ENCODE results near the gene KIAA0753.

Gene KIAA0753
- 8.7 to 13.3 reads per million in 2 donors for total RNA-seq

DNA sequence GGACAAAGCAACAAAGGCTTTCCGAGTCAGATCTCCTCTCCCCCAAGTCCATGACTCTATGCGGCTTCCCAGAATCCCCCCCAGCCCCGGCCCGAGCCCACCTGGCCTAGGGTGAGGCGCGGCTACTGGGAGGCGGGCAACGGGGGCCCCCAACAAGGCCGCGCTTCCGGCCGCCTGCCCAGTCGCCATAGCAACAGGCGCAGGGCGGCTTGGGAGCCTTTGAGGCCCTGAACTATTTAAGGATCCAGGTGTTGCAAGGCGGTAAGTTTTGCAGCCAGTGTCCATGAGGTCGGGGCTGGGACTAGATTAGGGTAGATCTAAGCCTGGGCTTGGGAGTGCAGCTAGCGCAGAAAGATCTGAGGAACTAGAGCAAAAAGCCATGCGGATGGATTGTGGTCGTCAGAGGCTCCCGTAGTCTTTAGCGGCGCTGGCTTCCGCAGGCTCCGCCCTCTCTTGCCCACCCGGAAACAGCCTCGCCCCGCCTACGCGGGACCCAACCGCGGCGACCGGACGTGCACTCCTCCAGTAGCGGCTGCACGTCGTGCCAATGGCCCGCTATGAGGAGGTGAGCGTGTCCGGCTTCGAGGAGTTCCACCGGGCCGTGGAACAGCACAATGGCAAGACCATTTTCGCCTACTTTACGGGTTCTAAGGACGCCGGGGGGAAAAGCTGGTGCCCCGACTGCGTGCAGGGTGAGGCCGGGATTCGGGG lies at the start of gene KIAA0753, which contains the start of gene TXNDC17:
Gene KIAA0753 (minus strand): TSS at position 176 of the 711 bp plus-strand sequence. CDS start 5,608 bp downstream, outside the sequence.
Gene TXNDC17 (plus strand): TSS at position 525 of the 711 bp plus-strand sequence. CDS start 23 bp downstream, at position 548.
- DNase-seq = peak; percentile 72 to 93 (median 86)

DNA sequence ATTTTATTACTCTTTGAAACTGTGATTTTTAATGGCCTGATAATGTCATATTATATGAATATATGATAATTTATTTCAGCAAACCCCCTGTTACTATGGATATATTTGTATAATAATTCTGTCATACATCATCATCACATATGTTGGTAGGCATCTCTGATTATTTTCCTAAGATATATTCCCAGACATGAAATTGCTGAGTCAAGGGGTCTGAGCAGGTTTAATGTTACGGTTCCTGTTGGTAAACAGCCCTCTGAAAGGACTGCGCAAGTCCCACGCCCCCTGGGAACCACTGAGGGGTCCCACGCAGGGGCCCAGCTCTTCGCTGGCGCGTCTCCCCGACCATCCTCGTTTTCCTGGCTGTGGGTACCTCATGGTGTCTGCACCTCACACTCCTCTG lies 48.4 kb upstream of the KIAA0753 start:
- no peak for DNase-seq

DNA sequence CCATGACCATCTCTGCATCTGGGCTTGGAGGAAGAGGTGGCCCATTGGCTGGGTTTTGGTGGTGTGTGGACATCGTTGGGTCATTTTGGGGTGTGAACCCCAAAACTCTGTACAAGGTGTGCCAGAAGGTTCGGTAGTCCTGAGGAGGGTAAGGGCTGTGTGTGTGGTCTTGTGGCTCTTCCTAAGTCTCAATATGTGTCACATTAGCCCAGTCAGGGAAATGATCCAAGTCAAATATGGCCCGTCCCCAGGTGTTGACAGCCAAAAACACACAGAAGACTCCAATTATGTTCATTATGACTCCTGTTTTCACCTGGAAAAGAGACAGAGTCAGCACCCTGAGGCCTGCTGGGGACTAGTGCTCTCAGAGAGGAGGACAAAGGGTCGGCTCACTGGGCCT lies 45.5 kb upstream of the KIAA0753 start:
- DNase-seq = no peak

DNA sequence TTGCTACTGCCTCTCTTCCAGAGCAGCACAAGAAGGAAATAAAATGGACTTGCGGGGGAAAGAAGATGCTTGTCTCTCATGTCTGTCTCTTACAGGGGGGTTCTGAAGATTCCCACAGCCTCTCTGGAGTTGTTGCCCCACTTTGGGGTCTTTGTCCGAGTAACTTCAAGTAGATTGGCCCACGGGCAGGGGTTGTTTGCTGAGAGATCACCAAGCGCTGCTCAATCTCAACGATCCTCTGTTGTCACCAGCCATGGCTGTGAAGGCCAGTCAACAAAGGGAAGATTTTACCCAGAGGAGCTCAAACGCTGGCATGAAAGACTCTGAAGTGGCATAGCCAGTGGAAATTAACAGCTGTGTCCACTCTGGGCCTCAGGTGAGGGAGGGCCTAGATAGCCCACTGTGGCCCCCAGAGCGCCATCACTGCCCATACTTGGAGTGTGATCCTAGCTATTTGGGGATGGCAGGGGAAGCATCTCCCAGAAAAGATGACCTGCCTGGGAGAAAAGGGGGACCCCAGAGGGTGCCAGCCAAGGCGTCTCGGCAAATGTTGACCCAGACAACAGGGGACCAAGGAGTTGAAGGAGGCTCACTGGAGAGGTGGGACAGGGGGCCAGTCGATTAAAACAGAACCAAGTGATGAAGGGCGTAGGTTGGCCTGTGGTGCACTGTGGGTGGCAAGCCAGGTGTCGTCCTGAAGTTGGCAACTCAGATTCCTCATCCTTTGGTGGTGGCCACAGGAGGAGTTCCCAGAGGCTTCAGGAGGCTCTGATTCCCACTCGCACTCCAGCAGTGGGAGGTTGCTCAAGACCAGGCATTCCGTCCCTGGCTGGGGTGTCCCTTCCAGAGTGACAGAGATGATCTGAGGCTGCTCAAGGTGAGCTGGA lies 44.6 kb upstream of the KIAA0753 start:
- DNase-seq = no peak

DNA sequence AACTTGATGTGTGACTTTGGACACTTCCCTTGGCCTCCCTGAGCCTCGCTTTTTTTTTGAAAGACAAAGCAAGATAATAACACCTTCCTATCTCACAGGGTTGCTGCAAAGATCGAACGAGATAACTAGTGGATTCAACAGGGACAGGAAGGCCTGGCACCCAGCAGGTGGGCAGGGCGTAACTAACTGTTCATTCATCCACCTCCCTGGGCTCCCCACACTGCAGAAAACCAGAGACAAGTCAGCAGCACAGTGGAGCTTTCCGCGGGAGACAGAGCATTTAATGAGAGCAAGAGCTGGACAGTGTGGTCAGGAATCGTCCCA lies 43.9 kb upstream of the KIAA0753 start:
- no peak for DNase-seq

DNA sequence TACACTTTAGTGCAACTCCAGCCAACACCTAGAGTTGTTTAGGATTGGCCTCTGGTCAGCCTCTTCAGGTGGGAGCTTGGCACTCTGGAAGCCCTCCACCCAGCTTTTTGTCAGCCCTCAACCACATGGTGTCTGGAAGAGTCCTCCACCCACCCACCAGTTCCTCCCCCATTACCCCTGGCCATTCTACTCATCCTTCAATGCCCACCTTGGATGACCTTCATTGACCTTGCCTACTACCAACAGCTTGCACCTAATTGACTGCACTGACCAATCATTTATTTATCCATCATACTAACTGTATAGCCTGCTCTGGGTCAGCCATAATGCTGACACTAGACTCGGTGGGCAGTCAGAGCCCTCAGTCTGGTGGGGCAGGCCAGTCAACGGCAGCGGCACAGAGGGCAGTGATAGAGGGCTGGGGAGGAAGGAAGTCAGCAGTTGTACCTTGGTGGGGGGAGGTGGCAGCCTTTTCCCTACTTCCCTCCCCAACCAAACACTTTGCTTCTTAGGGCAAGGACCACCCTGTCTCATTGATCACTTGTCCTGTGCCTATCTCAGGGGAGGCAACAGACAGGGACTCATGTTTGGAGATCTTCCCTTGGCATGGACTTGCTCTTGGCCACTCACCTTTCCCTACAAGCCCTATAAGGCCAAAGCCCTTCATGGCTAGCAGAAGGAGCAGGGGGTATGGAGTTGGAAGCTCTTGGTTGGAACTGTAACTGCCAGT lies 43.4 kb upstream of the KIAA0753 start:
- no peak for DNase-seq

DNA sequence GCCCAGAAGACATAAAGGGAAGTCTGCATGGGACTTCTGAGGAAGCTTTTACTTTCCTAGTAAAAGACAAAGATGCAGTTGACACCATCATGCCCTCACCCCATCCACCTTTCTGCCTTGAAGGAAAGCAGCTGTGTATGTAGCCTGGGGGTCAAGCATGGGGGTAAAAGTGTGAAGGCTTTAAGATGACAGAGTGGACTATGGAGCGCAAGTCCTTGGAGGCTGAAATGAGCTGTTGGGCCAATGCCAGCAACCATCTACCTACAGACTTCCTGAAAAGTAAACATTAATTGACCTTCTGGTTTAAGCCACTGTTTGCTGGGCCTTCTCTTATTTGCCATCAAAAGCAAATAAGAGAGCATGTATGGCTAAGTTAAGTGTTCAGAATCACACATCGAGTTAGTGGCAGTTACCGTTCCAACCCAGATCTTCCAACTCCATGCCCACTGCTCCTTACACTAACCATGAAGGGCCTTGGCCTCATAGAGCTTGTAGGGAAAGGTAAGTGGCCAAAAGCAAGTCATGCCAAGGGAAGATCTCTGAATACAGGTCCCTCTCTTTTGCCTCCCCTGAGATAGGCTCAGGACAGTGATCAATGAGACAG lies 42.7 kb upstream of the KIAA0753 start:
- no peak for DNase-seq

DNA sequence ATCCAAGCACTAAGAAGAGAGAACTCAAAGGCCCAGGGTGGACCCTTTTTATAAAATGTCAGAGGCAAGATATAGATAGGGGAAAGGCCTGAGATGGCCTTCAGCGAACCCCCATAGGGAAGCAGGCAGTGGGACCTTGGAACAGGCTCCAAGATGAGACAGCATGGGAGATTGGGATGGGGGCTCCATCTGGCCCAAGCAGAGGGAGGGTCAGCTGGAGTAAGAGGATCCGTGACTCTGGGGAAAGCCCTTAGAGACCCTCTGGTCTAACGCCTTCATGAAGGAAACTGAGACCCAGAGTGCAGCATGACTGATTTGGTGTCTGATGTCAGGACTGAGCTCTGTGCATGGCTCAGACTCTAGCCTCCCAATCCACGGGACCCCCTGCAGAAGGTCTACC lies 41.8 kb upstream of the KIAA0753 start:
- no peak for DNase-seq

DNA sequence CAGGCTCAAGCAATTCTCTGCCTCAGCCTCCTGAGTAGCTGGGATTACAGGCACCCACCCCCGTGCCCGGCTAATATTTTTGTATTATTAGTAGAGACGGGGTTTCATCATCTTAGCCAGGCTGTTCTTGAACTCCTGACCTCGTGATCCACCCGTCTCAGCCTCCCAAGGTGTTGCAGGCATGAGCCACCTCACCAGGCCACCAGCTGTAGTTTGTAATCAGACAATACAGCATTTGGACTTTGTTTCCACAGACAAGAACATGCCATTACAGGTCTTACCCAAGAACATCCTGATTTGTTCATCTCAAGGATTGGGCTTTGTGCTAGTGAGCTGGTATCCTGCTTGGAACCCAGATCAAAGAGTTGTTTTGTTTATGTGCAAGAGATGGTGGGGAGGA lies 41.2 kb upstream of the KIAA0753 start:
- DNase-seq = no peak

DNA sequence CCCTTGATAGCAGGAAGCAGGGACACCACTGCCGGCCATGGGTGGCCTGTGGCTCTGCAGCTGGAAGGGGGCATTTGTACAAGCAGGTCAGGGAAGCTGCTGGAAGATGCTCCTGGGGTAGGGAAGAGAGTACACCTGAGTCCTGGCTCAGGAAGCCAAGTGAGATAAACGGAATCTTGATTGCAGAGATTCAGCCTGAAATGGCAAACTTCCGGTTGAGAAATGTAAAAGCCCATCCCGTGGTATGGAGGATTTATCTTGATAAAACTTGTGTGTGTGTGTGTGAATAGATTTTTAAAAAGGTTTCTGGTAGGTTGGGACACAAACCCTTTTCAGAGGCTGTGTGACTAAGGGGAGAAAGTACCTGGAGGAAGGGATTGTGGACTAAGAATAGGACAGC lies 40.7 kb upstream of the KIAA0753 start:
- no peak for DNase-seq

DNA sequence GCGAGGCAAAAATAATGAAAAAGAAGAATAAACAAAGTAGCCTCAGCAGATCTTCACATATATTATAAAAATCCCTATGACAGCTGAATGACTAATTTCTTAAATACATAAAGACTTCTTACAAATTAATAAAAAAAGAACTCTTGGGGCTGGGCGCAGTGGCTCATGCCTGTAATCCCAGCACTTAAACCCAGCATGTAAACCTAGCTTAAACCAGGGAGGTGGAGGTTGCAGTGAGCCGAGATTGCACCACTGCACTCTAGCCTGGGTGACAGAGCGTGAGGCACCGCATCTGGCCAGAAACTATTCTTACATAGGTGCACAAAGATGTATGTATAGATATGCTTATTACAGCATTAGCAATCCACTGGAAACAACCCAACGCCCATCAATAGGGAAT lies 38.7 kb upstream of the KIAA0753 start:
- no peak for DNase-seq

DNA sequence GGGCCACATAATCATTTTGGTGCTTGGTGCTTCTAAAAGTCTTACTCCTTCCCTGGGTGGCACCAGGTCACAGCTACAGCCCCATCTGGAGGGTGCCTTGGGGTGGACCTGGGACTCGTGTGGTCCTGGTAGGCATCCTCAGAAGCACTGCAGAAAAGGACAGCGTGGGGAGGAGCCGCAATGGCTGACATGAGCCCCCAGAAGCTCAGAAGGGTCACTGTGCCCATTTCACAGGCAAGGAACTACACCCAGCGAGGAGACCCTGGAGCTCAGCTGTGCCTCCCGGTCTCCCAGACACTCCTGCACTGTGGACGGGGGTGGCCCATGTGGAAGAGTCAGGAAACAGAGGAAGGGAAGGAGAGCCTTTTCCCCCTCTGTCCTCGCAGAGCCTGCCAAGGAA lies 37.4 kb upstream of the KIAA0753 start:
- no peak for DNase-seq

DNA sequence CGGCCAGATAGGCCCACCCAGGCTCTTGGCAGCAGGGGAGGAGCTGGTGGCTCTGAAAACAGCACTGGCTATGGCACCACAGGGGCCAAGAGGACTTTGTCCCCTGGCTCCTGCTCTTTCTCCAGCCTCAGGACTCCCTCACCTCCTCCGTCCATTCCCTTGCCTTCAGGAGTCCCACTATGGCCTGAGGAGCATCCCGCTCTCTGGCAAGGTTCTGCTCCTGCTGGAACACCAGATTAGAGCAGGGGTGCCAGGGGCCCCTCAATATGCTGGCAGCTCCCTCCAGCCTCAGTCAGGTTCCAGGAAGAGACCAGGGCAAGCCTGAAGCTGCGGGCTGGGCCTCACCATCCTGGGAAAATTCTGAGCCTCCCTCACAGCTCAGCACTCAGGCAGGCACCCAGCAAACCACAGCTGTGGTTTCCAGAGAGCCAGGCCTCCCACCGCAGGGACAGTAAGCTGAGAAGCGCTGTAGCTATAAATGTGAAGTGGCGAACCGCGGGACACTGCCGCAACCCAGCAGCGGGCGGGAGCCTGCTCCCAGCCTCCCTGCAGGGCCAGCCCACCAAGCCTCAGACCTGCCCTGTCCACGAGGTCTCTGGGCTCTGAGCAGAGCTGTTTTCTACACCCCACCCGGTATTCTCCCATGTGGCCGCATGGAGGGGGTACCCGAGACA lies 36.8 kb upstream of the KIAA0753 start:
- DNase-seq = peak in 1 of 5 experiments; percentile 52

DNA sequence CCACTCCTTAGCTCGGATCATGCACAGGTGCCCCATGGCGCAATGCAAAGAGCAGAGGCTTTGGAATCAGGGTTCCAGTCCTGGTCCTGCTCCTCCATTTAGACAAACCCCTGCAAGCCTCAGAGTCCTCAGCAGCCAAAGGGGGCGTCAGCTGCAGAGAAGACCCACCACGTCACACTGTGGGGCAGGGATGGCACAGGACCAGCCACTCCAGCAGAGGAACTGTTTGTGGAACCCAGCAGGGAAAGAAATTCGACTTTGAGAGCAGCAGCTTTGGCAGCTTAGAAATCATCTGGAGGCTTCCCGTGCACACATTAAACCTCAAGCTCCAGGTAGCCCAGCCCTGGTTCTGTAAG lies 36.3 kb upstream of the KIAA0753 start:
- no peak for DNase-seq

DNA sequence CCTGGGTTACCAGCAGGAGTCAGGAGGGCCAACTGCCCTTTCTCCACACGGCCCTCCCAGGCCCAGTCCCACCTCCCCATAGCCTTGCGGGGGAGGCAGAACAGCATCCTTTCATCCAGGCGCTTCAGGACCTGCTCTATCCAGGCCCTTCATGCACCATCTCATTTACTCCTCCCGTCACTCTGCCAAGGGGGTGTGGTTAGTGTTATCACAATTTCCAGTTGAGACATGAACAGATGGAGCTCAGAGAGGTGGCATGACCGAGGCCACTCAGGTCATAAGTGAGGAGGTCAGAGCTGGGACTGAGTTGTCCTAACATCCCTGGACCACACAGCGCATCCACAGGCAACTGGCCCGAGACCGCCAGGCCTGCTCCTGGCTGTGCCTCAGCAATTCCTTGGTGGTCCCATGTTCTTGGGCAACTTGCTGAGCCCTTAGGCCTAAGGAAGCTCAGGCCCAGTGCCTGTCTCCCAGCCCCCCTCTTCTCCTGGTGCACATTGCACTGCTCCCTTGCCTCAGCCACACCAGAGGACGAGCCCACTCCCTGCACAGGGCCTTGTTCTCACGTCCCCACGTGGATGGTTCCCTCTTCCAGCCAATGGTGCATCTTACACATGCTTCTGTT lies 34.8 kb upstream of the KIAA0753 start:
- no peak for DNase-seq

DNA sequence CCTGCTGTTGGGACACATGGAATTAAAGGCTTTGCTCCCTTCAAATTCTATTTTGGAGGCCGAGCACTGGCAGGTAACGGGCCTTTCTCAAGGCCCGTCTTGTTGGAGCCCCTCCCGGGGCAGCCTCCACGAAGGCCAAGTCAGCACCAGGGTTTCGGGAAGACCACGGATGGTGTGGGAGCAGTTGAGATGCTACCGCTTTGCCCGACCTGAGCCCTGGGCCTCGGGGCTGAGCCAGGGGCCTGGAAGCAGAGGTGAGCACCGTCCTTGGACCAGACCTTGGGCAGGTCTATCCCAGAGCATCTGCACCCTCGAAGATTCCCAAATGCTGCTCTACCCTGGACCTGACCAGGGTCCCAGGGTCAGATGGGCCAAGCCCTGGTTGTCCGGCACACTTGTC lies 34.1 kb upstream of the KIAA0753 start:
- DNase-seq = no peak

DNA sequence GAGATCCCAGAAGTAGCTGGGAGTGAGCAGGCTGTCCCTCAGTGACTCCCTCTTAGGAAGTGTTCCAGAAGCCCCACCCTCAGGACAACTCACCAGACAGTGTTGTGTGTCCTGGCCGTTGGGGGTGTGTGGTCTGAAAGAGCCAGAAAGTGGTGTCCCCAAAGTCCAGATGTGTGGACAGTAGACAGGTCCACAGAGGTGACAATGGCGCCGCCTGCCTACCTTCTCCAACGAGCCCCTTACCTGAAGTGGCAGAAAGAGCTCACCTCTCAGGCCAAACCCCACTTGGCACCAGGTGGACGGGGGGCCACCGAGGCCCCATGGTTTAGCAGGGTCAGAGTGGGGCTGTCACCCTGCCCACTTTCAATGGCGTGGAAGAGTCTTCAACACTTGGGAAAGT lies 30.9 kb upstream of the KIAA0753 start:
- no peak for DNase-seq

DNA sequence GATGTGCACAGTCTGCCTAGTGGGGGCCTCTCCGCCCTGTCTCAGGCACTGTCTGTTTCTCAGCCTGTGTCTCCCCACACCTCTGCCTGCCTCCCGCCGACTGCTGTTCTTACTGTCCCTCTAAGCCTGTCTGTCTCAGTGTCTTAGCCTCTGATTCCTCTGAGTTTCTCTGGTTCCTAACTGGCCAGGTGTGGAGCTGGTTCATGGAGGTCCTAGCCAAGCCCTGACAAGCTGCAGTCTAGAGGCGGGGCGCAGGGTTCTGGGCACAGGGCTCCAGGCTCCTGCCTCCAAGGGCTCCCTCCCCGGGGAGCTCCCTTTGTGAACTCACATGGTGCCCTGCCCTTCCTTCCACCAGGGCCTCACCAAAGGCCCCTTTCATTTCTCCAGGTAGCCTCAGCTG lies 30.5 kb upstream of the KIAA0753 start:
- DNase-seq = no peak

DNA sequence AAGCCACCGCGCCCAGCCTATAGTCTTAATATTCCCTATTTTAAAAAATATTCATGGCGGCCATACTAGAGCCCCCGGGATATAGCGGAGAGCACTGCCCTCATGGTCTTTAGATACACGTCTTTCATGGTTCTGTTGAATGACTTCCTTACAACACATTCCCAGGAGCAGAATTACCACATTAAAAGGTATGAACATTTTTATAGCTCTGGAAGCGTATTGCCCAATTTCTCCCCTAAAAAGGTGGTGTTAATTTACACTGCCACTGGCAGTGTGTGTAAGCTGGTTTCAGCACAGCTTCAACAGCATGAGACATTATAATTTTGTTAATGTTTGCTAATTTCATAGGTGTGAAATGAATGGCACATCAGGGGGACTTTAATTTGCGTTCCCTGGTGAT lies 30.1 kb upstream of the KIAA0753 start:
- no peak for DNase-seq

DNA sequence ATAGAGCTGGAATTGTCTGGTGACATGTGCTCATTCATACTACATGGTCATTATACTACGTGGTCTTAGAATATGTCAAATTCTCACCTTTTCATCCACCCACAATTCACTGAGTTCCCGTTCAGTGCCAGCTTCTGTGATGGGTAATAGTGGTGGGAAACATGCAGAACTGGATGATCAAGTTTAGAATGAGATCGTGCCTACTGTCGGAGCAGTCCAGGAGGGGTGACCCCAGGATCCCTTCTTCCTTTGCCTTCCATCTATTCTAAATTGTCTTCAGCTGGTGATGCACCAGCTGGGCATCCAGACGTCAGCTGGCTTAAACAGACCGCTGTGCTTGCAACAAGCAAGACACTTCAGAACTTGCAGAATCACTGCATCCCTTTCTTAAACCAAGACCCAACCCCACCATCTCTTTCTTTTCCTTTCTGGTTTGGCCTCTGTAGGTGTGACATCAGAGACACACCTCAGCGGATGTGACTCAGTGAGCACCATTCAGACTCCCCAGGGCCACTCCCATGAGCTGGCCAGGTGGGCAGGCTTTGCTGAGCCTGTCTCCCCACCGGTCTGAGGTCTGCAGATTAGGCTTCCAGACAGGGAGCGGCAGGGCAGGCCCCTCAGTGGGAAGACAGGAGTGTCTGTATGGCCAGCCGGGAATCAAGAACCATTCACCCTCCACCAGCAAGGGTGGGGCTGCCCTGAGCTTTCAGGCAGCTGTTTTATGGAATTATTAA lies 29.1 kb upstream of the KIAA0753 start:
- no peak for DNase-seq

DNA sequence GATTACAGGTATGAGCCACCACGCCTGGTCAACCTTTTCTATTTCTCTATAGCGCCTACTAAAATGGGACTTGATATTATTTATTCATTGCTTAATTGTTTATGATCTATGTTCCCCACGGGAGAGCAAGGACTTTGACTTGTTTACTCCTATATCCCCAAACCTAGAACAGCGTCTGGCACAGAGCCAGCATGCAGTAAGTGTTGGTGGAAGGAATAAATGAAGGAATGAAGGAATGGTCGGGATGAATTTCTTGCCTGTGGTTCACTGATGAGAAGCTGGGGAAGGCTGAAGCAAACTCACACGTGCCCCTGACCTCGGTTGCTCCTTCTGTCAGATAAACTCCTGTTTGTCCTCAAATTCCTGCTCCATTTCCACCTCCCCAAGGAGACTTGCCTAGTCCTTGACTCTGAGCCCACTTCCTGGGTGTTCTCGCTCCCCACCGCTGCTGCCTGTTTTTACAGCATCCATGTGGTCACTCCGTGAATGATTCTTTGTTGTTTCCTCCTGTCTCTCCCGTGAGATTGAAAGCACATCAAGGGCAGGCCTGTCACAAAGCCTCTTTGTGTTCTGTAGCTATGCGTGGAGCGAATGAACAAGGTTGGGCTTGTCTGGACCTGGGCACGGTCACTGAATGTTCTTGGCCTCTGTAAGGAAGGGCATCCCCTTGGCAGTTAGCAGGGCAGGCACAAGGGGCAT lies 28.4 kb upstream of the KIAA0753 start:
- no peak for DNase-seq
